Osteoblast (primary cell): Measurements from ENCODE around the gene PHACTR1. TPM values are rescaled to one million over a fixed set of nuclear protein-coding genes. Genes with fewer than 3 reads are reported as not detected.

ENCODE experiments used
- DNase-seq: peaks from one replicate; pipeline ENCODE4 v3.0.0; 2011; ENCODE audit warnings: low spot score, mixed read lengths; ENCODE audit not compliant: insufficient read length; ENCODE audit errors: missing footprints
- H2AFZ ChIP-seq: 2 replicates; pipeline ENCODE4 v1.6.0; 2011; ENCODE audit warnings: mild to moderate bottlenecking, low read length
- H3K27ac ChIP-seq: 2 replicates; pipeline ENCODE4 v1.5.1; 2011; ENCODE audit warnings: mild to moderate bottlenecking, low read depth, low read length, moderate library complexity
- H3K27me3 ChIP-seq: 2 replicates; pipeline ENCODE4 v1.6.0; 2012; ENCODE audit warnings: mild to moderate bottlenecking, control low read depth, inconsistent platforms, low read length, moderate library complexity; ENCODE audit not compliant: insufficient read depth
- H3K36me3 ChIP-seq: 2 replicates; pipeline ENCODE4 v1.5.1; 2011; ENCODE audit warnings: mild to moderate bottlenecking, low read length, control low read depth, moderate library complexity; ENCODE audit not compliant: insufficient read depth
- H3K4me1 ChIP-seq: 2 replicates; pipeline ENCODE4 v1.5.1; 2011; ENCODE audit warnings: mild to moderate bottlenecking, low read length, control low read depth, moderate library complexity; ENCODE audit not compliant: insufficient read depth
- H3K4me2 ChIP-seq: 2 replicates; pipeline ENCODE4 v1.6.0; 2011; ENCODE audit warnings: mild to moderate bottlenecking, low read length; ENCODE audit not compliant: insufficient read depth
- H3K4me3 ChIP-seq: fragments of 200-600 bp; sonication (generic); 3 replicates; pipeline ENCODE4 v1.5.1; 2012; ENCODE audit warnings: mild to moderate bottlenecking, low read length, inconsistent platforms; ENCODE audit not compliant: insufficient read depth
- H3K79me2 ChIP-seq: 2 replicates; pipeline ENCODE4 v1.6.0; 2012; ENCODE audit warnings: mild to moderate bottlenecking, low read length, control low read depth, inconsistent platforms; ENCODE audit not compliant: insufficient read depth
- H3K9me3 ChIP-seq: 2 replicates; pipeline ENCODE4 v1.5.1; 2011; ENCODE audit warnings: low read depth, low read length, control low read depth
- H4K20me1 ChIP-seq: 2 replicates; pipeline ENCODE4 v1.6.0; 2012; ENCODE audit warnings: mild to moderate bottlenecking, low read length, control low read depth; ENCODE audit not compliant: insufficient read depth
- CTCF ChIP-seq: IDR thresholded peaks from 2 replicates; pipeline ENCODE4 v1.5.1; 2011; ENCODE audit warnings: mild to moderate bottlenecking, low read depth, low read length, moderate library complexity; ENCODE audit errors: extremely low read depth
- total RNA-seq: library from RNA; depleted of rRNA; stranded (reverse); fragments of >200 nt; gene quantifications from 2 replicates; pipeline ENCODE4 v1.2.3, GENCODE V29; 2012

PHACTR1 gene
- total RNA-seq, 1 donor: 0.36 TPM

- TF ChIP-seq CTCF: no peak
- Histone ChIP-seq H3K27ac (no peak overlapping the region), H2AFZ (no peak overlapping the region)
Observed at GRCh38 chr6:13284646-13285045, 568.1 kb downstream of the PHACTR1 start.

DNA sequence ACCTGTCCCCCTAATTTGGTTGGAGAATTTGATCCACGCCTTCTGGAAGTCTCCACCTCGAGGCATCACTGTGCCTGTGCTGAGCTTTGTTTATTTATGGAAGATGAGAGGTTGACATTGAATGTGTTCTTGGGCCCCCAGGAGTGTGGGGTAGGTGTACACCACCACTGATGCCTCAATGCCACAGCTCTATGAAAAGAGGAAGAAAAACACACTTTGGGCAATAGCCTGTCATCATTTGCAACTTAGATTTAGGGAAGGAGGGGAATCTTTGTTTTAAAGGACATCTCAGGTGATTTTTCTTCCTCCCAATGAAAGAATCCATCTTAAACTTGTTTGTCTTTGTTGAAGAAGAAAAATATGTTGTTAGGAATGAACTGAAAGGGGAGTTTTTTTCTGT is 569.1 kb downstream of the PHACTR1 start:
- TF ChIP-seq CTCF: no peak
- Histone ChIP-seq H3K4me2 (no peak overlapping the region), H3K27ac (no peak overlapping the region), H4K20me1 (no peaks in the 10 kb centered on the region), H3K9me3 (no peaks in the 10 kb centered on the region), H3K27me3 (no peaks in the 10 kb centered on the region), H3K36me3 (no peaks in the 10 kb centered on the region), H3K4me1 (no peaks in the 10 kb centered on the region), H3K4me3 (no peak overlapping the region), H2AFZ (no peak overlapping the region), H3K79me2 (no peaks in the 10 kb centered on the region)
- DNase-seq: no peak

More at GRCh38 chr6:13284646-13285045, 568.1 kb downstream of the PHACTR1 start:
- H3K4me1 ChIP-seq: no peaks in the 10 kb centered on the region
- no peaks in the 10 kb centered on the region for H4K20me1 ChIP-seq
- H3K4me3 ChIP-seq: no peak overlapping the region
- DNase-seq: no peak
- H3K36me3 ChIP-seq: no peaks in the 10 kb centered on the region
- no peaks in the 10 kb centered on the region for H3K79me2 ChIP-seq
- H3K27me3 ChIP-seq: no peaks in the 10 kb centered on the region
- no peaks in the 10 kb centered on the region for H3K9me3 ChIP-seq
- H3K4me2 ChIP-seq: no peak overlapping the region

DNA sequence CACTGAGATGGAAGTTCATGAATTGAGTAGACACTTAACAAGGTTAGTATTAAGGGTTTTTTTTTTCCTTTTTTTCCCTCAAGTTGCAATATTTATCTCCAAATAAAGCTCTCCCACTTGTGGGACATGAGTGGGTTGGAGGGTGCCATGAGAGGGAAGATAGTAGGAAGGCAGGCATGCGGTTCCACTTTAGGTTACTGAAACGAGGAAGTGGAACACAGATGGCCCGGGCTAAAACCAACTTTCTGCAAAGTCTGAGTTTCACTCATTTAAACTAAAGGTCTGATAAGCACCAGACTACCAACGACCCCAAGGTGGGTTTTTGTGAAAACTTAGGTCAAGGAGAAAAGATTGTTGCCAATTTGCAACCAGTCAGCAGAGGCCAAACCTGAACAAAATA is 569.6 kb downstream of the PHACTR1 start:
- no peak overlapping the region for H3K27ac ChIP-seq
- H3K9me3 ChIP-seq: no peaks in the 10 kb centered on the region
- no peaks in the 10 kb centered on the region for H3K79me2 ChIP-seq
- no peaks in the 10 kb centered on the region for H3K4me1 ChIP-seq
- H3K4me3 ChIP-seq: no peak overlapping the region
- no peaks in the 10 kb centered on the region for H3K27me3 ChIP-seq
- H3K36me3 ChIP-seq: no peaks in the 10 kb centered on the region
- TF ChIP-seq CTCF: no peak
- no peak overlapping the region for H3K4me2 ChIP-seq
- no peak for DNase-seq
- no peaks in the 10 kb centered on the region for H4K20me1 ChIP-seq
- no peak overlapping the region for H2AFZ ChIP-seq

- no peak overlapping the region for H3K27ac ChIP-seq
- no peaks in the 10 kb centered on the region for H3K4me1 ChIP-seq
- no peak overlapping the region for H2AFZ ChIP-seq
- no peaks in the 10 kb centered on the region for H3K9me3 ChIP-seq
- H3K4me2 ChIP-seq: no peak overlapping the region
- TF ChIP-seq CTCF: no peak
- no peak for DNase-seq
- H3K36me3 ChIP-seq: peaks cover 2% of the 10 kb centered on the region
- H3K79me2 ChIP-seq: no peaks in the 10 kb centered on the region
- H4K20me1 ChIP-seq: no peaks in the 10 kb centered on the region
- H3K27me3 ChIP-seq: no peaks in the 10 kb centered on the region
- H3K4me3 ChIP-seq: no peak overlapping the region
Observed at GRCh38 chr6:13287104-13287503, 570.5 kb downstream of the PHACTR1 start.
